Measurements from ENCODE around the gene ZNF318. TPM values are rescaled to one million over a fixed set of nuclear protein-coding genes. Genes with fewer than 3 reads are reported as not detected.

Gene ZNF318
- total RNA-seq, 1 donor from 2014 or later: 17.6 TPM

GRCh38 chr6:43291708-43292107 lies 77.7 kb downstream of the ZNF318 start:
- no peaks in the 10 kb centered on the region for H3K9me3 ChIP-seq (ENCODE audit: low read depth)
- no peaks in the 10 kb centered on the region for H3K27me3 ChIP-seq
- H3F3A ChIP-seq (ENCODE audit: low read depth): no peaks in the 10 kb centered on the region
- peaks cover 5% of the 10 kb centered on the region for H3K27me3 Mint-ChIP-seq (ENCODE audit: insufficient read depth, low read depth)
- DNase-seq (ENCODE audit: low spot score): no peak
- TF ChIP-seq CTCF (IDR thresholded peaks at IDR 0.05) (no peak), EZH2phosphoT487 (IDR thresholded peaks at IDR 0.05) (no peak), EZH2 (IDR thresholded peaks at IDR 0.05) (no peak)
- no peak overlapping the region for H3K4me3 Mint-ChIP-seq
- H2AFZ ChIP-seq (replicated peaks): no peak overlapping the region
- no peak overlapping the region for H3K4me3 ChIP-seq
- H3K36me3 ChIP-seq: no peaks in the 10 kb centered on the region
- peaks cover 6% of the 10 kb centered on the region for H3K4me1 Mint-ChIP-seq
- no peaks in the 10 kb centered on the region for H3K4me1 ChIP-seq
- no peaks in the 10 kb centered on the region for H3K9me3 Mint-ChIP-seq
- no peak overlapping the region for H3K4me2 ChIP-seq
- no peaks in the 10 kb centered on the region for H3K36me3 Mint-ChIP-seq
- H3K27ac ChIP-seq: no peak overlapping the region
- no peak overlapping the region for H3K9ac ChIP-seq
- H3K27ac Mint-ChIP-seq: no peak overlapping the region
- H3K79me2 ChIP-seq (ENCODE audit: low read depth): no peaks in the 10 kb centered on the region
- no peaks in the 10 kb centered on the region for H4K20me1 ChIP-seq (ENCODE audit: low read depth)

GRCh38 chr6:43290905-43291355 lies 78.5 kb downstream of the ZNF318 start:
- H3K27ac ChIP-seq: no peak overlapping the region
- no peaks in the 10 kb centered on the region for H3F3A ChIP-seq (ENCODE audit: low read depth)
- H3K27ac Mint-ChIP-seq: no peak overlapping the region
- H3K4me3 Mint-ChIP-seq: no peak overlapping the region
- peaks cover 2% of the 10 kb centered on the region for H3K27me3 ChIP-seq
- no peaks in the 10 kb centered on the region for H3K36me3 ChIP-seq
- H3K36me3 Mint-ChIP-seq: no peaks in the 10 kb centered on the region
- no peak overlapping the region for H3K4me2 ChIP-seq
- H2AFZ ChIP-seq (replicated peaks): no peak overlapping the region
- H4K20me1 ChIP-seq (ENCODE audit: low read depth): no peaks in the 10 kb centered on the region
- H3K9me3 Mint-ChIP-seq: no peaks in the 10 kb centered on the region
- no peak overlapping the region for H3K9ac ChIP-seq
- DNase-seq (ENCODE audit: low spot score): no peak
- H3K4me1 ChIP-seq: no peaks in the 10 kb centered on the region
- H3K4me3 ChIP-seq: no peak overlapping the region
- peaks cover 2% of the 10 kb centered on the region for H3K27me3 Mint-ChIP-seq (ENCODE audit: insufficient read depth, low read depth)
- no peaks in the 10 kb centered on the region for H3K79me2 ChIP-seq (ENCODE audit: low read depth)
- TF ChIP-seq CTCF (IDR thresholded peaks at IDR 0.05): no peak
- TF ChIP-seq EZH2 (IDR thresholded peaks at IDR 0.05): no peak
- TF ChIP-seq EZH2phosphoT487 (IDR thresholded peaks at IDR 0.05): no peak
- no peaks in the 10 kb centered on the region for H3K9me3 ChIP-seq (ENCODE audit: low read depth)
- H3K4me1 Mint-ChIP-seq: peaks cover 6% of the 10 kb centered on the region

GRCh38 chr6:43290339-43290904 lies 79.0 kb downstream of the ZNF318 start:
- Mint-ChIP-seq H3K27ac (no peak overlapping the region), H3K9me3 (no peaks in the 10 kb centered on the region), H3K4me1 (peaks cover 6% of the 10 kb centered on the region), H3K27me3 (ENCODE audit: insufficient read depth, low read depth) (peaks cover 2% of the 10 kb centered on the region), H3K4me3 (no peak overlapping the region), H3K36me3 (no peaks in the 10 kb centered on the region)
- Histone ChIP-seq H4K20me1 (ENCODE audit: low read depth) (no peaks in the 10 kb centered on the region), H3K4me3 (no peak overlapping the region), H3K36me3 (no peaks in the 10 kb centered on the region), H3K27ac (no peak overlapping the region), H3K4me1 (no peaks in the 10 kb centered on the region), H3K4me2 (no peak overlapping the region), H2AFZ (replicated peaks) (no peak overlapping the region), H3K9ac (no peak overlapping the region), H3K79me2 (ENCODE audit: low read depth) (no peaks in the 10 kb centered on the region), H3K27me3 (peaks cover 7% of the 10 kb centered on the region), H3F3A (ENCODE audit: low read depth) (no peaks in the 10 kb centered on the region), H3K9me3 (ENCODE audit: low read depth) (no peaks in the 10 kb centered on the region)
- TF ChIP-seq CTCF (IDR thresholded peaks at IDR 0.05) (no peak), EZH2 (IDR thresholded peaks at IDR 0.05) (no peak), EZH2phosphoT487 (IDR thresholded peaks at IDR 0.05) (no peak)
- DNase-seq (ENCODE audit: low spot score): no peak

Data from neural progenitor cell (in vitro differentiated cells).